Measurements from ENCODE around the gene APBA2. TPM values are rescaled to one million over a fixed set of nuclear protein-coding genes. Genes with fewer than 3 reads are reported as not detected.

Gene APBA2
- total RNA-seq, 2 donors from 2014 or later: 0.47 to 0.48 TPM

- no peaks in the 10 kb centered on the region for H3K27me3 ChIP-seq
- no peak for TF ChIP-seq CTCF (IDR thresholded peaks at IDR 0.05)
These were observed 26.6 kb downstream of the APBA2 start for GRCh38 chr15:28912422-28912821.

GRCh38 chr15:28913171-28913765 is 27.5 kb downstream of the APBA2 start:
- Histone ChIP-seq H3K9me3 (no peaks in the 10 kb centered on the region), H3K27me3 (no peaks in the 10 kb centered on the region), H3K4me1 (no peaks in the 10 kb centered on the region), H3K27ac (no peak overlapping the region), H3K4me3 (no peak overlapping the region), H3K36me3 (no peaks in the 10 kb centered on the region)
- TF ChIP-seq CTCF (IDR thresholded peaks at IDR 0.05): no peak
- no peak for DNase-seq (ENCODE audit: low spot score)

More at GRCh38 chr15:28912422-28912821, 26.6 kb downstream of the APBA2 start:
- no peak overlapping the region for H3K27ac ChIP-seq
- no peaks in the 10 kb centered on the region for H3K9me3 ChIP-seq
- H3K4me3 ChIP-seq: no peak overlapping the region
- H3K4me1 ChIP-seq: no peaks in the 10 kb centered on the region
- no peak for DNase-seq (ENCODE audit: low spot score)
- no peaks in the 10 kb centered on the region for H3K36me3 ChIP-seq

- no peaks in the 10 kb centered on the region for H3K4me1 ChIP-seq
- no peak for DNase-seq (ENCODE audit: low spot score)
- H3K4me3 ChIP-seq: no peak overlapping the region
- H3K27me3 ChIP-seq: no peaks in the 10 kb centered on the region
- H3K27ac ChIP-seq: no peak overlapping the region
- H3K36me3 ChIP-seq: no peaks in the 10 kb centered on the region
- H3K9me3 ChIP-seq: no peaks in the 10 kb centered on the region
- TF ChIP-seq CTCF (IDR thresholded peaks at IDR 0.05): no peak
These were observed 28.3 kb downstream of the APBA2 start for GRCh38 chr15:28914046-28914445.

GRCh38 chr15:28914483-28915023 is 28.8 kb downstream of the APBA2 start:
- no peak for TF ChIP-seq CTCF (IDR thresholded peaks at IDR 0.05)
- Histone ChIP-seq H3K27me3 (no peaks in the 10 kb centered on the region), H3K36me3 (no peaks in the 10 kb centered on the region), H3K9me3 (no peaks in the 10 kb centered on the region), H3K4me1 (no peaks in the 10 kb centered on the region), H3K4me3 (no peak overlapping the region), H3K27ac (no peak overlapping the region)
- no peak for DNase-seq (ENCODE audit: low spot score)

- DNase-seq (ENCODE audit: low spot score): no peak
- Histone ChIP-seq H3K27me3 (no peaks in the 10 kb centered on the region), H3K4me3 (no peak overlapping the region), H3K9me3 (no peaks in the 10 kb centered on the region), H3K27ac (no peak overlapping the region), H3K36me3 (no peaks in the 10 kb centered on the region), H3K4me1 (no peaks in the 10 kb centered on the region)
- TF ChIP-seq CTCF (IDR thresholded peaks at IDR 0.05): no peak
These were observed 29.5 kb downstream of the APBA2 start for GRCh38 chr15:28915041-28915810.

Data from right atrium auricular region (tissue), 2 donors.